ENCODE data around the gene IPO4.

Gene IPO4

DNA sequence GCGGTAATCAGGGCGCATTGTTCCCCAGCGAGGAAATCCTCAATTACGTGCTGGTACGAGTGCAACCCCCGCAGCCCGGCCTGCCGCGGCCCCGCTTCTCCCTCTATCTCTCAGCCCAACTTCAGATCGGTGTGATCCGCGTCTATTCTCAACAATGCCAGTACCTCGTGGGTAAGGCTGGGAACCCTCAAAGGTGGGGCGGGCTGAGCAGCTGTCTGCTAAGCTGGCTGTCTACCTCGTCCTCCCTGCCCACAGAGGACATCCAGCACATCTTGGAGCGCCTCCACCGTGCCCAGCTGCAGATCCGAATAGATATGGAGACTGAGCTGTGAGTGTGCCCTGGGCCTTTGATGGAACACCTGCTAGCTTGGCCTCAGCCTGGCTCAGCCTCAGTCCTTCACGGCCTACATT lies 15.7 kb downstream of the IPO4 start:
- no peak for DNase-seq

DNA sequence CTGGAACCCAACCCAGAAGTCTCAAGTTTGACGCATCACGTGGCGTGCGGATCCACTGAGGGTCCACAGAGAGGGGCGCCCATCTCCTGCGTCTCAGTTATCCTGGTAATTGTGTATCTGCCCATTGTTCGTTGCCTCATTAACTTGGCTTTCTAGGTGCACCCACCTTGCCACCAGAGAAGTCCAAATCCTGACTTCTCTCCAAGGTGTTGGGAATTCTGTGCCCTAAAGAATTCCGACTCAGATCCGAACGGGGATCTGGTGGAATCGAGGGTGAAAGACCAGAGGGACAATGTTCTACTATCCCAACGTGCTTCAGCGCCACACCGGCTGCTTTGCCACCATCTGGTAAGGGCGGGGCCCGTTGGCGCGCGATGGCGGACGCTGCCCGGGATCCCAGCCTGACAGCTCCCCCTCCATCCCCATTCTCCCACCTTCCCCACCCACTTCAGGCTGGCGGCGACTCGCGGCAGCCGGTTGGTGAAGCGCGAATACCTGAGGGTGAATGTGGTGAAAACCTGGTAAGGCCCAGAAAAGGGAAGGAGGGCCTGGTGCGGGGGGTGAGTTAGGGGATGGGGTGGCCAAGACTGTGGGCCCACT lies 16.3 kb downstream of the IPO4 start:
- no peak for DNase-seq

DNA sequence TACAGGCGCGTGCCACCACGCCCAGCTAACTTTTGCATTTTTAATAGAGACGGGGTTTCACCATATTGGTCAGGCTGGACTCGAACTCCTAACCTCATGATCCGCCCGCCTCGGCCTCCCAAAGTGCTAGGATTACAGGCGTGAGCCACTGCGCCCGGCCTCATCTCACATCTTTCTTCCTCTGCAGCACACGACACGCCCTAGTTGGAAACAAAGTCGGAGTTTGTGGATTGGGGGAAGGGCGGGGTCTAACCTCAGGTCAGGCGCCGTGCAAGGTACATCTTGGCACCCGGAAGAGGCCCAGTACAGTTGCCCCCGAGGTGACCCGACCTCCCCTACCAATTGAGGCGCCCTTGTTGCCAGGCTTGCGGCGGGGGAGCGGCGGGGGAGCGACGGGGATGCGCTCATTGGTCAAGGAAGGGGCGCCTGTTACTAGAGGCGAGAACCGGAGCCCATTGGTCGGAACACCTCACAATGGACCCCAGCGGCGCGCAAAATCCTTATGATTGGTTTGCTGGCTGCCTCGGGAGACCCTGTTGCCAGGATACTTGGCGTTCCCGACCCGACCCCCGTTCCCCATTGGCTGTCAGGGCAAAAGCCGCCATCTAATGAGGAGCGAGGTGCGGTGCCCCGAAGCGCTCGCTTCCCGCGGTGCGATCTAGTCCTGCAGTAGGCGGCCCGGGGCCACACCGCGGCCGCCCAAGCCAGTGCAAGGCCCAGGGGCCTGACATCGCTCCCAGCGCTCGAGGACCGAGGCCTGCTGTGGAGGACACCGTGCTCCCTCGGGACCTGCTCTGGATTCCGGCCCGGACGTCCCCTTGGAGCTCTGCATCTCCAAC lies 17.0 kb downstream of the IPO4 start, which contains the start of gene REC8:
REC8 (plus strand) TSS at position 659 of the 839 bp plus-strand sequence. CDS start 473 bp downstream, outside the sequence.
- peak; percentile 71 for DNase-seq

DNA sequence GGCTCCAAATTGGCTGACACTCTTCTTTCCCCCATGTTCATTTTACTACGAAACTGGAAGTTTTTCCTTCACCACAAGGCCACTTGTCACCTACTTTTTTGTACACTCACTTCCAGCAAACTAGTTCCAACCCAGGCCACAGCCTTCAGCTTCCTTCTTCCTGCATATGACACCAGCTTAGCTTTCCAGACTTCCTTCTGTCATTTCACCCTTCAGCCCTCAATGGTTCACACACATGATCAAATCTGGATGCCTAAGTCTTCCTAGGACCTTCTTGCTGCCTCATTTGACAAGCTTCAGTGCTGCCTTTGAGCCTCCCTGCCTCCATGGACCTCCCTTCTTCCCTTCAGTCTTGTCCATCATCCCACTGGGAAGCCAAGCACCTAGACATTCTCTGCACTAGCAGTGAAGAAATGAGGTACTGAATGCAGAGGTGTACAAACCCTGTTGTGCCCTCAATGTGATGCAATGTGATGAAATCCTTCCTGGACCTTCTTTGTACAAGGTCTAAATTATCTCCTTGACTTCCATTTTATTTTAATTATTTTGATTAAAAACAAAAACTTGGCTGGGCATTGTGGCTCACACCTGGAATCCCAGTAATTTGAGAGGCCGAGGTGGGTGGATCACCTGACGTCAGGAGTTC lies 21.0 kb downstream of the IPO4 start:
- no peak for DNase-seq

DNA sequence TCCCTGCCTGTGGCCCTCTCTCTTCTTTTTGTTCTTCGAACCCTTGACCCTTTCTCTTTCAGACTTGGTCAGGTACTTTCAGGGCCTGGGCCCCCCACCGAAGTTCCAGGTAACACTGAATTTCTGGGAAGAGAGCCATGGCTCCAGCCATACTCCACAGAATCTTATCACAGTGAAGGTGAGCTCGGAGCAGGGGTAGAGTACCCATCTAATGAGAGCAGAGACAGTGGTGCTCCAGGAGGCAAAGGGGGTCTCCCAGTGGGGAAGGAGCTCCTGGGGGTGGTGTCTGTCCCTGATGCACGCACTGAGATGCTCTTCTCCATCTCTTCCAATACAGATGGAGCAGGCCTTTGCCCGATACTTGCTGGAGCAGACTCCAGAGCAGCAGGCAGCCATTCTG lies 22.8 kb downstream of the IPO4 start:
- no peak for DNase-seq

DNA sequence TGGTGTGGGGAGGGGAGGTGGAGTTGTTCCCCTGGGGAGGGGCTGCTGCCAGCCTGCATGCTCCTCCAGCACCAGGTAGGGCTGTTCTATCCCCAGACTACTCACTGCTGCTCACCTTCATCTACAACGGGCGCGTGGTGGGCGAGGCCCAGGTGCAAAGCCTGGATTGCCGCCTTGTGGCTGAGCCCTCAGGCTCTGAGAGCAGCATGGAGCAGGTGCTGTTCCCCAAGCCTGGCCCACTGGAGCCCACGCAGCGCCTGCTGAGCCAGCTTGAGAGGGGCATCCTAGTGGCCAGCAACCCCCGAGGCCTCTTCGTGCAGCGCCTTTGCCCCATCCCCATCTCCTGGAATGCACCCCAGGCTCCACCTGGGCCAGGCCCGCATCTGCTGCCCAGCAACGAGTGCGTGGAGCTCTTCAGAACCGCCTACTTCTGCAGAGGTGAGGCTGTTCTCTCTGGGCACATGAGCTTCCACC lies 24.1 kb downstream of the IPO4 start:
- no peak for DNase-seq

DNA sequence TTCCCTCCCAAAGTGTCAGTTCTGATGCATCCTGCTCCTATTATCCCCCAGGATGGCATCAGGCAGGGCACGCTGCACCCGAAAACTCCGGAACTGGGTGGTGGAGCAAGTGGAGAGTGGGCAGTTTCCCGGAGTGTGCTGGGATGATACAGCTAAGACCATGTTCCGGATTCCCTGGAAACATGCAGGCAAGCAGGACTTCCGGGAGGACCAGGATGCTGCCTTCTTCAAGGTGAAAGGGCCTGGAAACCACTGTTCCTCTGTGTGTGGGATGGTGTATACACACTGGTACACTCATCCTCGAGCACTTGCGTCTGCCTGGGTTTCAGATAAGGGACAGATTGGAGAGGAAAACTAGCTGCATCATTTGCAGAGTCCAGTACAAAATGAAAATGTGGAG lies 26.5 kb downstream of the IPO4 start:
- DNase-seq: no peak

DNA sequence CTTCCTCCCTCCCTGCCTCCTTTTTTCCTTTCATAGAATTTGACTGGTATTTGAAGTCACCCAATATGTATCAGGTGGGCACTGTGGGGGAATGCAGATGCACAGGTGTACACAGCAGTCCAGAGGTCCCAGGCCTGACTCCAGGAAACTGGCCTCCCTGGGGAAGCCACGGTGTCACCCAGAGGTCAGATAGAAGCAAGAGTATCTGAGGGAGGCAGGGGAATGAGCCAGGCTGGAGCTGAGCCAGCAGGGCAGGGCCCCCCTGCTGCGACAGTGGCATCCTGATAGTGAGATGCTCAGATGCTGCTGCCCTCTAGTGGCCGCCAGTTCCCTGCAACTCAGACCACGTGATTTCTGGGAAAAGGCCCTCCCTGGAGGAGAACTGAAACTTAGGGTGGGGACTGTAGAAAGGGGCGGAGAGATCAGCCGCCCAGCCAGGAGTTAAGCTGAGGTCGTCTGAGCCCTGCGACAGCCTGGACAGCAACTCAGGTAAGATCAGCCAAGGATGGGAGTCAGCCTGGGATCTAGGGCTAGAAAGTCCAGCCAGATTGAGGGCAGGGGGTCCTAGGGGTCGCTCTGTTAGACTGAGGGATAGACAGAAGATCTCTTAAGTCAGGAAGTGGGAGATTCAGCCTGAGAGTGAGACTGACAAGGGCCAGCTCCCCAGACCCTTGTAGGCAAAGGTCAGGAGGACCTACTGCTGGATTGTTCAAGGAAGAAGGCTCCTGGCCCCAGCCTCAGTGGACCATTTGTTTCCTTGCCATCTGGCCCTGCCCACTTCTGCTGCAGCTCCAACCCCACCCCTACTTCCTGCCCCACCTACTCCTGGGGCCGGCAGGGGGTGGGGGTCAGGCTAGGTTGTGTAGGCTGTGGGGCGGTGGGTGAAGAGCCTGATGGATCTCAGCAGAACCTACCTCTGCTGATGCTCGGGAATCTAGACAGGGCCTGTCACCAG lies 27.5 kb downstream of the IPO4 start, which contains the start of gene IRF9:
IRF9 (plus strand) TSS at position 416 of the 955 bp plus-strand sequence. CDS start 880 bp downstream, outside the sequence.
- DNase-seq: peak; percentile 44

DNA sequence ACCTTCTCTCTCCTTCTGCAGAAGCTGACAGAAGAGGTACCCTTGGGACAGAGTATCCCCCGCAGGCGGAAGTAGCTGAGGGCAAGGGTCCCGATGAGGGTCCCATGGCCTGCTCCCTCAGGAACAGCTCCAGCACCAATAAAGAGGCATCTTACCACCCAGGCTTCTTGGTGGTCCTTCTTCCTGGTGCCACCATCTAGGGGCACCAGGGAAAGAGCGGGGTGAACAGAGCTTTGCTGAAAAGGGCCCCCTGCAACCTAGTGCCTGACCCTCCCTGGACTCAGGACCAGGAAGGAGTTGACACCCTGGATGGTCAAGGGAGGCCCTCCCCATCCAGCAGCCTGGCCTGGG lies 28.1 kb downstream of the IPO4 start:
- DNase-seq: no peak

DNA sequence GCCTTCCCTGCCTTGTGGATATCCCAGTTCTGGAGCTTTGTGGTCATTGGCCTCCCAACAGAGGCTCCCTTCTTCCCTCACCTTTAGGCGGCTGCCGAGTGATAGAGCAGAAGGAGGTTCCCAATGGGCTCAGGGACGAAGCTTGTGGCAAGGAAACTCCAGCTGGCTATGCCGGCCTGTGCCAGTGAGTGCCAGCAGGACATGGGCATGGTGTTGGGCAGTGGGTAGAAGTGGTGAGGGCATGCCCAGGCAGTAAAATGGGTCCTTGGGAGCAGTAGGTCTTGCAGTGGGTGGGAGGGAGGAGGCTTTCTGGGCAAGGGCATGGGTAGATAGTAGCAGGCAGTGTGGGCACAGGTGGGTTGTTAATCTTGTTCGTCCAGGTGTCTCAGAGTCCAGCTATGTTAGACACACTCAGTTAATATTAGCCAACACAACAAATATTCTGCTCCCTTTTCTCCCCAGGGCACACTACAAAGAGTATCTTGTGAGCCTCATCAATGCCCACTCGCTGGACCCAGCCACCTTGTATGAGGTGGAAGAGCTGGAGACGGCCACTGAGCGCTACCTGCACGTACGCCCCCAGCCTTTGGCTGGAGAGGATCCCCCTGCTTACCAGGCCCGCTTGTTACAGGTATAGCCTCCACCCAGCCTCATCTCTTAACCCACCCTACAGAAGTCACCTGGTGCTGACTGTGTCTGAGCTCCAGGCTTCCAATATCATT lies 28.7 kb downstream of the IPO4 start:
- DNase-seq: no peak

DNA sequence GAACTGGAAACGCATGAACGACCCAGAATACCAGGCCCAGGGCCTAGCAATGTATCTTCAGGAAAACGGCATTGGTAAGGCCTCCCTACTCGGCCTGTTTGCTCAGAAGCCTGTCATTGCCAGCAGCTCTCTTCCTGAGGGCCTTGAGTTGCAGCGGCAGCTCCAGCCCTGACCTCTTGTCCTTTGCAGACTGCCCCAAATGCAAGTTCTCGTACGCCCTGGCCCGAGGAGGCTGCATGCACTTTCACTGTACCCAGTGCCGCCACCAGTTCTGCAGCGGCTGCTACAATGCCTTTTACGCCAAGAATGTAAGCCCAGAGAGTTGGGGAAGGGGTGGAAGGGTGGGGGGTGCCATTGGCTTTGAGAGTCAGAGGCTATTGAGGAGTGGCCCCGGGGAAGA lies 31.3 kb downstream of the IPO4 start:
- no peak for DNase-seq

DNA sequence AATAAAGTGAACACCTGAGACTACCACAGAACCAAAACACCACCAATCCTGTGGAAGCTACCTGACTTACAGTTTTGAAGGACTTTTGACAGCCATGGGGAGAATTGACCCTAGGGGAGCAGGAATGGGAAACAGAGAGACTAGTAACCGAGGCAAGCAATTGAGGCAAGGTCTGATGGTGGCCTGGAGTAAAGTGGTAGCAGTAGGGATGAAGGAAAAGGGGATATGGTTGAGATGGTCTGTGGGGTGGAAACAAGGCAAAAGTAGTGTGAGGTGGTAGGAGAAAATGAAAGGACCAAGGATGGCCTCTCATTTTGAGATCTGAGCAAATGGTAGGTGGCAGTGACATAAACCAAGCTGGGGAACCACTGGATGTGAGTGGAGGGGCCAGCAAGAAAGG lies 31.8 kb downstream of the IPO4 start:
- DNase-seq: no peak

DNA sequence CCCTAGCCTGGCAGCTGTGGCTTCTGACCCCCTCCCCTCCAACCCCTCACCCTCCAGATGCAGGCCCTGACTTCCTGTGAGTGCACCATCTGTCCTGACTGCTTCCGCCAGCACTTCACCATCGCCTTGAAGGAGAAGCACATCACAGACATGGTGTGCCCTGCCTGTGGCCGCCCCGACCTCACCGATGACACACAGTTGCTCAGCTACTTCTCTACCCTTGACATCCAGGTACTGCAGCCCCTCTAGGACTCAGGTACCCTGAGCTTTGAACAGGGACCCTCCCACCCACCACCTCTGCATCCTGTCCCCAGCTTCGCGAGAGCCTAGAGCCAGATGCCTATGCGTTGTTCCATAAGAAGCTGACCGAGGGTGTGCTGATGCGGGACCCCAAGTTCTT lies 33.5 kb downstream of the IPO4 start:
- no peak for DNase-seq

DNA sequence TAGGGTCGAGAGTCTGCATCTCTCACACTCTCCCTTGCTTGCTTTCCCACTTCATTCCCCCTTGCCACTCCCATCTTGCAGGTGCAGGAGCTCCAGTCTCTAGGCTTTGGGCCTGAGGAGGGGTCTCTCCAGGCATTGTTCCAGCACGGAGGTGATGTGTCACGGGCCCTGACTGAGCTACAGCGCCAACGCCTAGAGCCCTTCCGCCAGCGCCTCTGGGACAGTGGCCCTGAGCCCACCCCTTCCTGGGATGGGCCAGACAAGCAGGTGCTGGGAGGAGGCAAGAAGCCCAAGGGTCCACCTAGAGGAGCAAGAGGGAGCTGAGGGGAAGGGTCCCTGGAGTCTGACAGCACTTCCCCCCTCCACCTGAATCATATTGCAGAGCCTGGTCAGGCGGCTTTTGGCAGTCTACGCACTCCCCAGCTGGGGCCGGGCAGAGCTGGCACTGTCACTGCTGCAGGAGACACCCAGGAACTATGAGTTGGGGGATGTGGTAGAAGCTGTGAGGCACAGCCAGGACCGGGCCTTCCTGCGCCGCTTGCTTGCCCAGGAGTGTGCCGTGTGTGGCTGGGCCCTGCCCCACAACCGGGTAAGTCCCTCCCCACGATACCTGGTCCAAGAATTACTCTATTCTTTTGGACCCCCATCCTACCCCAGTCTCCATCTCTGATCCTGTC lies 37.1 kb downstream of the IPO4 start:
- DNase-seq: no peak

DNA sequence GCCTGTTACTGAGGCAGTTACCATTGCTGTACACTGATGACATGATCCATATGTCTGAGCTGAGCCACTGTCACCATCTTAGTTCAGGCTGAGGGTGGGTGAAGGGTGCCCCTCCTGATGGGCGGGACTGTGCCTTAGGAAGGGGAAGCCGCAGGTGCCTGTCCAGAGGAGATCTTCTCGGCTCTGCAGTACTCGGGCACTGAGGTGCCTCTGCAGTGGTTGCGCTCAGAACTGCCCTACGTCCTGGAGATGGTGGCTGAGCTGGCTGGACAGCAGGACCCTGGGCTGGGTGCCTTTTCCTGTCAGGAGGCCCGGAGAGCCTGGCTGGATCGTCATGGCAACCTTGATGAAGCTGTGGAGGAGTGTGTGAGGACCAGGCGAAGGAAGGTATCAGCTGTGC lies 37.6 kb downstream of the IPO4 start:
- DNase-seq: no peak

DNA sequence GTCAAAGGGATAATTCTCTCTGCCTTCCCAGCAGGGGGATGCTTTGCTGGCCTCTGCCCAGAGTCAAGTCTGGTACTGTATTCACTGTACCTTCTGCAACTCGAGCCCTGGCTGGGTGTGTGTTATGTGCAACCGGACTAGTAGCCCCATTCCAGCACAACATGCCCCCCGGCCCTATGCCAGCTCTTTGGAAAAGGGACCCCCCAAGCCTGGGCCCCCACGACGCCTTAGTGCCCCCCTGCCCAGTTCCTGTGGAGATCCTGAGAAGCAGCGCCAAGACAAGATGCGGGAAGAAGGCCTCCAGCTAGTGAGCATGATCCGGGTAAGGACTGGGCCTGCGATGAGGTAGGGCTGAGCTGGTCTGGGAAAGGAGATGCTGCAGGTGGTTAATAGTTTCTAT lies 38.0 kb downstream of the IPO4 start:
- DNase-seq: no peak

DNA sequence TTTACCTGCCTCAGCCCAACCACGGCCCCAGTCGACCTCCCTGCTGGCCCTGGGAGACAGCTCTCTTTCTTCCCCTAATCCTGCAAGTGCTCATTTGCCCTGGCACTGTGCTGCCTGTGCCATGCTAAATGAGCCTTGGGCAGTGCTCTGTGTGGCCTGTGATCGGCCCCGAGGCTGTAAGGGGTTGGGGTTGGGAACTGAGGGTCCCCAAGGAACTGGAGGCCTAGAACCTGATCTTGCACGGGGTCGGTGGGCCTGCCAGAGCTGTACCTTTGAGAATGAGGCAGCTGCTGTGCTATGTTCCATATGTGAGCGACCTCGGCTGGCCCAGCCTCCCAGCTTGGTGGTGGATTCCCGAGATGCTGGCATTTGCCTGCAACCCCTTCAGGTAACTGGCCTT lies 38.6 kb downstream of the IPO4 start:
- no peak for DNase-seq

DNA sequence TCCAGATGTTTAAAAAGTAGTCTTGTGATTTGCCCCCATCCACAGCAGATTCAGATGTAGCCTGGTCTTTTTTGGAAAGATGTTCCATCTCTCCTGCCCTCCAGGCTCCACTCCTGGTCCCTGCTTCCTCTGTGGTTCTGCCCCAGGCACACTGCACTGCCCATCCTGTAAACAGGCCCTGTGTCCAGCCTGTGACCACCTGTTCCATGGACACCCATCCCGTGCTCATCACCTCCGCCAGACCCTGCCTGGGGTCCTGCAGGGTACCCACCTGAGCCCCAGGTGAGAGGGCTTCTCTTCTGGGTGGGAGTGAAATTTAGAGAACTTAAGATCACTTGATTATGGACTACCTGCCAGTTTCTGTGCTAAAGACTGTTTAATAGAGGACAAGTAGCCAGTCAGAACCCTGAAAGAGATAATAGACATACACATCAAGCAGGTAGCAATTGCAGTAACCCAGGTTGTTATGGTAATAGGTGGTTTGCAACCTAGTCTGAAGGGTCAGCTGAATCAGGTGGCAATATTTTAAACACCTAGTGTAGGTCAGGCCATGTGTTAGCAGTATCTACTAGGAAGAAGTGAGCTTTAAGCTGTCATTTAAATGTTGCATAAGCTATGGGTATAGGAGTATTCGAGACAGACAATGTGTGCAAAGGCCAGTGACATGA lies 39.2 kb downstream of the IPO4 start:
- DNase-seq: no peak

DNA sequence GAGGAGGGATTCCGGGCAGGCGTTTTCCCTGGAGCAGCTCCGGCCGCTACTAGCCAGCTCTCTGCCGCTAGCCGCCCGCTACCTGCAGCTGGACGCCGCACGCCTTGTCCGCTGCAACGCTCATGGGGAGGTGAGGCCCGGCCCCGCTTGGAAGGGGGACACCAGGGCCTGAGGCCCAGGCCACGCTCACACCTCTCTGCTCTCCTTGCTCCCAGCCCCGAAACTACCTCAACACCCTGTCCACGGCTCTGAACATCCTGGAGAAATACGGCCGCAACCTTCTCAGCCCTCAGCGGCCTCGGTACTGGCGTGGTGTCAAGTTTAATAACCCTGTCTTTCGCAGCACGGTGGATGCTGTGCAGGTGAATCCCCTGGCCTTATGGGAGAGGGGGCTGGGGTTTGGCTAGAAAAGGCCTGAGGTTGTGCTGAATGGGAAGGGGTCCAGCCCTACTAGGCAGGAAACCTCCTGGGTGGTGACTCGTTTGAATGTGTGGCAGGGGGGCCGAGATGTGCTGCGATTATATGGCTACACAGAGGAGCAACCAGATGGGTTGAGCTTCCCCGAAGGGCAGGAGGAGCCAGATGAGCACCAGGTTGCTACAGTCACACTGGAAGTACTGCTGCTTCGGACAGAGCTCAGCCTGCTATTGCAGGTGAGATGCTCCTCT lies 40.7 kb downstream of the IPO4 start:
- DNase-seq: no peak

All from activated gamma-delta T cell (primary cell).